HepG2 (cell line): ENCODE measurements around the gene CTU2. TPM values are rescaled to one million over a fixed set of nuclear protein-coding genes. Genes with fewer than 3 reads are reported as not detected.

Experiments used
- ATAC-seq: fragments of 200-7000 bp; cut with Tn5 transposase; 3 replicates; pipeline ENCODE4 v1.9.1; 2020; ENCODE audit warnings: mild to moderate bottlenecking, moderate library complexity
- BruUV-seq: library from RNA; stranded (reverse); fragments of 400-500 nt; replicated peaks from 2 replicates; lab custom pipeline; 2021; lab: Mats Ljungman, UMichigan
- CTCF ChIA-PET: fragments of 300-600 bp; formaldehyde crosslinking; extraction: SDS; loops from one replicate; lab custom pipeline; 2021; ENCODE audit warnings: low total read pairs, inconsistent platforms, low intra/inter-chr PET ratio; lab: Yijun Ruan, JAX
- POLR2A ChIA-PET: fragments of 350-600 bp; sonication (Branson Sonifier 250); formaldehyde crosslinking; loops from one replicate; lab custom pipeline; 2020; ENCODE audit warnings: antibody characterized with exemption, inconsistent platforms; lab: Yijun Ruan, JAX
- DNase-seq: peaks from one replicate; pipeline ENCODE4 v3.0.0-alpha.2; 2015; ENCODE audit warnings: low spot score
- FAIRE-seq: peaks from 3 replicates; lab custom pipeline; 2011; peaks lifted over from hg19 to GRCh38; lab: Jason Lieb, UNC
- H2AFZ ChIP-seq: one replicate; pipeline ENCODE4 v1.6.1; 2011; ENCODE audit warnings: low read length, inconsistent platforms
- H3K27ac ChIP-seq: fragments of 300-600 bp; 3 replicates; pipeline ENCODE4 v1.8.0; 2011; ENCODE audit warnings: mixed run types, mild to moderate bottlenecking, mixed read lengths, low read length, inconsistent platforms; ENCODE audit not compliant: insufficient read depth; ENCODE audit errors: extremely low read length
- H3K27me3 ChIP-seq, 2 experiments: fragments of 200-600 bp in 1 of 2; 2 replicates in 1 of 2; 3 replicates in 1 of 2; pipeline versions ENCODE4 v1.6.0 to v1.8.0; 2011; ENCODE audit warnings: low read length in 2 of 2, mild to moderate bottlenecking in 2 of 2, moderate library complexity in 2 of 2, inconsistent platforms in 1 of 2; ENCODE audit not compliant: insufficient read depth in 2 of 2, control insufficient read depth in 1 of 2
- H3K36me3 ChIP-seq, 2 experiments: fragments of 200-600 bp in 1 of 2; replicated peaks in 1 of 2; 2 replicates in 1 of 2; 3 replicates in 1 of 2; pipeline versions ENCODE4 v1.5.1 to v1.8.0; 2011; ENCODE audit warnings: low read length in 2 of 2, inconsistent platforms in 1 of 2; ENCODE audit not compliant: insufficient read depth in 2 of 2, control insufficient read depth in 1 of 2
- H3K4me1 ChIP-seq: 2 replicates; pipeline ENCODE4 v1.5.1; 2012; ENCODE audit warnings: low read length, inconsistent platforms; ENCODE audit not compliant: insufficient read depth
- H3K4me2 ChIP-seq: 2 replicates; pipeline ENCODE4 v1.6.0; 2011; ENCODE audit warnings: low read depth, low read length, inconsistent platforms
- H3K4me3 ChIP-seq, 3 experiments: fragments of 200-600 bp in 1 of 3; sonication (generic), shearing (Covaris generic) in 1 of 3; replicated peaks in 1 of 3; 2 replicates each; pipeline ENCODE4 v1.5.1; 2011 to 2016; ENCODE audit warnings: low read length in 3 of 3, inconsistent platforms in 2 of 3, low read depth in 2 of 3, mild to moderate bottlenecking in 2 of 3, control low read depth in 1 of 3, mixed read lengths in 1 of 3; ENCODE audit not compliant: insufficient read depth in 1 of 3
- H3K79me2 ChIP-seq: one replicate; pipeline ENCODE4 v1.6.1; 2011; ENCODE audit warnings: low read length, inconsistent platforms; ENCODE audit not compliant: insufficient read depth
- H3K9ac ChIP-seq: 2 replicates; pipeline ENCODE4 v1.6.0; 2011; ENCODE audit warnings: mild to moderate bottlenecking, low read depth, low read length, inconsistent platforms; ENCODE audit not compliant: insufficient read depth
- H3K9me3 ChIP-seq: 2 replicates; pipeline ENCODE4 v1.5.1; 2012; ENCODE audit warnings: mild to moderate bottlenecking, low read length
- H4K20me1 ChIP-seq: 2 replicates; pipeline ENCODE4 v1.6.0; 2011; ENCODE audit warnings: inconsistent platforms, mild to moderate bottlenecking, low read length, moderate library complexity; ENCODE audit not compliant: insufficient read depth
- AHR ChIP-seq: IDR thresholded peaks from 2 replicates; pipeline ENCODE4 v1.6.1; 2018; ENCODE audit warnings: missing genetic modification reagents, missing compliant biosample characterization
- CENPT ChIP-seq: sonication (generic); formaldehyde crosslinking; IDR thresholded peaks from 2 replicates; pipeline ENCODE4 v1.8.0; 2022; ENCODE audit warnings: low read depth, mild to moderate bottlenecking, moderate library complexity, missing genetic modification reagents
- DNMT1 ChIP-seq: sonication (generic); formaldehyde crosslinking; IDR thresholded peaks from 2 replicates; pipeline ENCODE4 v1.5.1; 2020; ENCODE audit warnings: mild to moderate bottlenecking, missing genetic modification reagents
- E2F5 ChIP-seq: sonication (generic); formaldehyde crosslinking; conservative IDR thresholded peaks from 2 replicates; pipeline ENCODE4 v1.4.0; 2020; ENCODE audit warnings: missing genetic modification reagents
- ETV6 ChIP-seq: sonication (generic); formaldehyde crosslinking; conservative IDR thresholded peaks from 2 replicates; pipeline ENCODE4 v1.4.0; 2020; ENCODE audit warnings: missing genetic modification reagents
- HMG20B ChIP-seq: conservative IDR thresholded peaks from 2 replicates; pipeline ENCODE4 v1.6.1; 2016; ENCODE audit warnings: missing genetic modification reagents, missing compliant biosample characterization
- IRF1 ChIP-seq: sonication (generic); formaldehyde crosslinking; IDR thresholded peaks from 2 replicates; pipeline ENCODE4 v1.4.0; 2020; ENCODE audit warnings: low read depth, mild to moderate bottlenecking, missing genetic modification reagents
- MATR3 ChIP-seq: sonication (generic); formaldehyde crosslinking; IDR thresholded peaks from 2 replicates; pipeline ENCODE4 v1.4.0; 2020; ENCODE audit warnings: missing genetic modification reagents
- PITX1 ChIP-seq: sonication (generic); formaldehyde crosslinking; IDR thresholded peaks from 2 replicates; pipeline ENCODE4 v1.5.1; 2020; ENCODE audit warnings: mild to moderate bottlenecking, missing genetic modification reagents
- PREB ChIP-seq: sonication (generic); formaldehyde crosslinking; IDR thresholded peaks from 2 replicates; pipeline ENCODE4 v1.4.0; 2020; ENCODE audit warnings: missing genetic modification reagents
- SOX13 ChIP-seq, 3 experiments: fragments of 450-650 bp in 1 of 3; sonication (generic) in 1 of 3; formaldehyde crosslinking in 1 of 3; IDR thresholded peaks in 2 of 3; conservative IDR thresholded peaks in 1 of 3; 2 replicates each; pipeline versions ENCODE4 v1.5.0 to v1.6.1; 2016 to 2020; ENCODE audit warnings: antibody characterized with exemption in 1 of 3, mild to moderate bottlenecking in 1 of 3, missing compliant biosample characterization in 1 of 3, missing genetic modification reagents in 1 of 3, moderate library complexity in 1 of 3
- TAF1 ChIP-seq: sonication (generic); formaldehyde crosslinking; IDR thresholded peaks from 2 replicates; pipeline ENCODE4 v1.4.0; 2020; ENCODE audit warnings: missing genetic modification reagents
- TBL1XR1 ChIP-seq: fragments of 150-350 bp; IDR thresholded peaks from 2 replicates; pipeline ENCODE4 v1.6.1; 2014; ENCODE audit warnings: borderline replicate concordance, low read length; ENCODE audit not compliant: partially characterized antibody
- ZBTB21 ChIP-seq: sonication (generic); formaldehyde crosslinking; IDR thresholded peaks from 2 replicates; pipeline ENCODE4 v1.4.0; 2020; ENCODE audit warnings: missing genetic modification reagents
- ZNF124 ChIP-seq: sonication (generic); formaldehyde crosslinking; IDR thresholded peaks from 2 replicates; pipeline ENCODE4 v1.4.0; 2020; ENCODE audit warnings: missing genetic modification reagents
- ZNF160 ChIP-seq: sonication (generic); formaldehyde crosslinking; IDR thresholded peaks from 2 replicates; pipeline ENCODE4 v1.8.0; 2022; ENCODE audit warnings: mild to moderate bottlenecking, inconsistent platforms, missing genetic modification reagents
- ZNF274 ChIP-seq: sonication (generic); formaldehyde crosslinking; IDR thresholded peaks from 2 replicates; pipeline ENCODE4 v1.5.1; 2020; ENCODE audit warnings: mild to moderate bottlenecking, missing genetic modification reagents
- ZNF296 ChIP-seq: sonication (generic); formaldehyde crosslinking; conservative IDR thresholded peaks from 2 replicates; pipeline ENCODE4 v1.5.0; 2020; ENCODE audit warnings: mild to moderate bottlenecking, missing genetic modification reagents
- ZNF543 ChIP-seq: sonication (generic); formaldehyde crosslinking; IDR thresholded peaks from 2 replicates; pipeline ENCODE4 v1.4.0; 2020; ENCODE audit warnings: mild to moderate bottlenecking, missing genetic modification reagents
- ZNF614 ChIP-seq: IDR thresholded peaks from 2 replicates; pipeline ENCODE4 v1.6.1; 2018; ENCODE audit warnings: missing biosample characterization, missing genetic modification reagents, inconsistent platforms, borderline replicate concordance
- ZNF773 ChIP-seq: sonication (generic); formaldehyde crosslinking; IDR thresholded peaks from 2 replicates; pipeline ENCODE4 v1.4.0; 2020; ENCODE audit warnings: missing genetic modification reagents, borderline replicate concordance
- ZNF891 ChIP-seq: sonication (generic); formaldehyde crosslinking; IDR thresholded peaks from 2 replicates; pipeline ENCODE4 v1.5.0; 2020; ENCODE audit warnings: mild to moderate bottlenecking, missing genetic modification reagents
- WGBS: methylation state at CpG from one replicate; pipeline ENCODE4 v1.1.6; 2017; ENCODE audit warnings: low lambda C conversion rate; 5-methylcytosine and 5-hydroxymethylcytosine counted together
- in situ Hi-C: cut with HindIII; loops from 2 replicates; pipeline ENCODE4 v1.10.0; 2017; ENCODE audit warnings: low pct_unique_long_range_greater_than_20kb; ENCODE audit not compliant: extremely low pct_ligation_motif_present
- intact Hi-C: fragments of 100-400 bp; cut with micrococcal nuclease; formaldehyde crosslinking; loops from one replicate; pipeline ENCODE4 v1.10.0; 2022; ENCODE audit not compliant: unreplicated experiment
- polyA plus RNA-seq, 8 experiments: library from polyadenylated mRNA; depleted of rRNA in 3 of 8; stranded (reverse) in 7 of 8; unstranded in 1 of 8; fragments of >200 nt; fragmentation: Illumina TruSeq in 4 of 8; extraction: Trizol in 4 of 8; gene quantifications; 2 replicates each; pipeline versions ENCODE4 v1.2.1 to v1.2.3, GENCODE V29; 2011 to 2016; ENCODE audit warnings: low read depth in 4 of 8, missing spikeins in 1 of 8, mixed read lengths in 1 of 8; ENCODE audit not compliant: insufficient read depth in 1 of 8
- total RNA-seq, 5 experiments: library from RNA; depleted of rRNA; stranded (reverse); fragments of >200 nt; fragmentation: Illumina TruSeq; extraction: Trizol; gene quantifications; 2 replicates each; pipeline ENCODE4 v1.2.3, GENCODE V29; 2016; ENCODE audit warnings: low read depth in 1 of 5

CTU2 gene
- total and polyA plus RNA-seq, 2 of the 13 experiments (the other 11 are each of a cell fraction or from before 2014, with no cell fraction given) = 13.3 to 21.9 TPM

GRCh38 chr16:88657371-88657770 lies 48.9 kb upstream of the CTU2 start:
- DNase-seq (no peak), FAIRE-seq (no peak), ATAC-seq (no peak)
- H3K9ac ChIP-seq = no peak overlapping the region
- no peaks in the 10 kb centered on the region for H3K27me3 ChIP-seq
- intact Hi-C loops (no loop called here), in situ Hi-C loops (no loop called here)
- peaks cover 31% of the 10 kb centered on the region for H3K4me1 ChIP-seq
- H3K4me2 ChIP-seq = no peak overlapping the region
- H4K20me1 ChIP-seq = peaks cover 41% of the 10 kb centered on the region
- ChIA-PET CTCF (no interaction called here), POLR2A (no interaction called here)
- peaks cover 13 to 56% of the 10 kb centered on the region in 2 experiments for H3K36me3 ChIP-seq
- BruUV-seq = no TSS peak
- WGBS = 91% methylated on average over 12 of the region's 19 CpGs
- no peak overlapping the region for H3K27ac ChIP-seq
- no peak overlapping the region for H3K4me3 ChIP-seq
- peaks cover 55% of the 10 kb centered on the region for H3K79me2 ChIP-seq
- H2AFZ ChIP-seq = no peak overlapping the region
- no peaks in the 10 kb centered on the region for H3K9me3 ChIP-seq
- no peak for TF ChIP-seq SOX13 (IDR thresholded peaks at IDR 0.05)
- TF ChIP-seq SOX13 (CRISPR knock-in tag; conservative IDR thresholded peaks at IDR 0.05 in 1 of 2, IDR thresholded peaks at IDR 0.05 in 1 of 2) = no peak
- no peak for TF ChIP-seq PITX1 (CRISPR knock-in tag)
- TF ChIP-seq ETV6 (CRISPR knock-in tag) = no peak
- TF ChIP-seq ZNF160 (CRISPR knock-in tag) = no peak
- no peak for TF ChIP-seq E2F5 (CRISPR knock-in tag)
- no peak for TF ChIP-seq ZBTB21 (CRISPR knock-in tag)
- no peak for TF ChIP-seq TAF1
- no peak for TF ChIP-seq MATR3 (CRISPR knock-in tag)
- no peak for TF ChIP-seq ZNF124 (CRISPR knock-in tag)
- no peak for TF ChIP-seq ZNF773 (CRISPR knock-in tag)
- no peak for TF ChIP-seq ZNF274 (CRISPR knock-in tag)
- no peak for TF ChIP-seq ZNF614 (CRISPR knock-in tag)
- TF ChIP-seq HMG20B (CRISPR knock-in tag) = no peak
- TF ChIP-seq CENPT (CRISPR knock-in tag) = no peak
- TF ChIP-seq IRF1 (CRISPR knock-in tag) = no peak
- TF ChIP-seq DNMT1 = 0 out of 2 replicates have a peak, but pooled peaks have one; percentile 79
- TF ChIP-seq ZNF891 (CRISPR knock-in tag) = 0 out of 2 replicates have a peak, but pooled peaks have one; percentile 16
- no peak for TF ChIP-seq AHR (CRISPR knock-in tag)
- TF ChIP-seq ZNF296 = no peak
- TF ChIP-seq PREB (CRISPR knock-in tag) = no peak
- TF ChIP-seq ZNF543 (CRISPR knock-in tag) = no peak
- TF ChIP-seq TBL1XR1 = no peak
